GM12874 (cell line): ENCODE results near the gene DCAF15.

Experiments used
- CTCF ChIP-seq: IDR thresholded peaks from 2 replicates; pipeline ENCODE4 v1.5.1; 2011; ENCODE audit warnings: low read depth, mild to moderate bottlenecking, control low read depth, low read length, moderate library complexity; ENCODE audit not compliant: insufficient read depth

Gene DCAF15

GRCh38 chr19:13961826-13962698 is 9.8 kb downstream of the DCAF15 start:
- TF ChIP-seq CTCF, result no peak

- TF ChIP-seq CTCF, result no peak
Observed at GRCh38 chr19:13962699-13963602, 10.6 kb downstream of the DCAF15 start.

- TF ChIP-seq CTCF, result no peak
Observed at GRCh38 chr19:13963603-13964105, 11.3 kb downstream of the DCAF15 start.

- TF ChIP-seq CTCF, result no peak
Observed at GRCh38 chr19:13964776-13965175, 12.5 kb downstream of the DCAF15 start.

- no peak for TF ChIP-seq CTCF
Observed at GRCh38 chr19:13965377-13965896, 13.1 kb downstream of the DCAF15 start.

GRCh38 chr19:13965926-13966683 is 13.8 kb downstream of the DCAF15 start:
- no peak for TF ChIP-seq CTCF
